HG03378 (cell line): ENCODE data around the gene ADGRL2.

Experiments
- ATAC-seq: cut with Tn5 transposase; IDR thresholded peaks from one replicate; pipeline ENCODE4 v1.9.1; 2021; ENCODE audit warnings: mild to moderate bottlenecking, moderate library complexity; ENCODE audit not compliant: unreplicated experiment

Gene ADGRL2

DNA sequence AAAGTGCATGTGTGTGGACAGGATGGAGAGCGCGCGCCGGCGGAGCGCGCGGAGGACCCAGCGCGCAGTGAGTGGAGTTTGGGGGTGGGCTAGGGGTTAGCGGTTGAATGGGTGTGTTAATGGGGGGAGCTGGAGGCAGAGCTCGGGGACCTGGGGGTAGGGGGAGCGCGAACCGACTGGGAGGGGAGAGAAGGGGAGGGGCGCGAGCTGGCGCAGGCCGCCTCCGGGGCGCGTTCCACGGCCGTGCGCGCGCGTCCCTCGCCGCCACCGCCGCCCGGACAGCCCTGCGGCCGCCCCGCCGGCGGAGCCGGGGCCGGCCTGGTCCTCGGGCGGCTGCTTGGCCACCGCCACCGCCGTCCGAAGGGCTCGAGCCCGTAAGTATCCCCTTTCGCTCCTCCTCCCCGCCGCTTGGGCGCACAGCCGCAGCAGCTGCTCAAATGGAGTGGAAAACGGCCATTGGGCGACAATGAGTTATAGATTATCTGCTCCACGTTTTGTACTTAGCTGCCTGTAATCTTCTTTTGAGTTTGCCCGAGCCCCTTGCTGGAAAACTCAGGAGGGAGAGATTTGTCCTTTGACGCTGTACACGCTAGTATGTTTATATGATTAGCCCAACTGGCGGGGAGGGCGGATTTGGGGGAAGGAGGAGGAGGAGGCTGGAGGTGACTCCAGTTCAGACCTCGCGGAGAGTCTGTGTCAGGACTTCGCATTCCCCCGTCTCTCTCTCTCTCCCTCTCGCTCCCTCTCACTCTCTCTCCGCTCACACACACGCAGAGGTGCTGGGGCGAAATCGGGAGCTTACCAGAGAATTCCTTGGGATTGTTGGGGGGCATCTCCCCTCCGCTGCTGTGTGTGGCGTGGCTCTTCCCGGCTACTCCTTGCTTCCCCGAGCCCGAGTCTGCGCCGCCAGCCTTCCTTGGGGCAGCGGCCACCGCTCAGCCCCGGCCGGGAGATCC, at the start of gene ADGRL2:
Gene ADGRL2 (plus strand): TSS at position 240 of the 956 bp plus-strand sequence. CDS start 36,051 bp downstream, outside the sequence.
- no peak for ATAC-seq

GRCh38 chr1:81752840-81753239, 47.9 kb upstream of the ADGRL2 start:
- no peak for ATAC-seq

DNA sequence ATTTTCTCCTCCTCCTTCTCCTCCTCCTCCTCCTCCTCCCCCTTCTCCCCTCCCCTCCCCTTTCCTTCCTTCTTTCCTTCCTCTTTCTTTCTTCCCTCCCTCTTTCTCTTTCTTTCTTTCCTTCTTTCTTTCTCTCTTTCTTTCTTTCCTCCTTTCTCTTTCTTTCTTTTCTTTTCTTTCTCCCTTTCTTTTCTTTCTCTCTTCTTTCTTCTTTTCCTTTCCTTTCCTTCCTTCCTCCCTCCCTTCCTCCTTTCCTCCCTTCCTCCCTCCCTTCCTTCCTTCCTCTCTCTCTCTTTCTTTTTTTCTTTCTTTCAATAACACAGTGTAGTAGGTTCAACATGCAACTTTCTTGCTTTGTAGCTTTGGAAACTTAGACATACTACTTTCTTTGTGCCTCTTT, 46.3 kb upstream of the ADGRL2 start:
- no peak for ATAC-seq

DNA sequence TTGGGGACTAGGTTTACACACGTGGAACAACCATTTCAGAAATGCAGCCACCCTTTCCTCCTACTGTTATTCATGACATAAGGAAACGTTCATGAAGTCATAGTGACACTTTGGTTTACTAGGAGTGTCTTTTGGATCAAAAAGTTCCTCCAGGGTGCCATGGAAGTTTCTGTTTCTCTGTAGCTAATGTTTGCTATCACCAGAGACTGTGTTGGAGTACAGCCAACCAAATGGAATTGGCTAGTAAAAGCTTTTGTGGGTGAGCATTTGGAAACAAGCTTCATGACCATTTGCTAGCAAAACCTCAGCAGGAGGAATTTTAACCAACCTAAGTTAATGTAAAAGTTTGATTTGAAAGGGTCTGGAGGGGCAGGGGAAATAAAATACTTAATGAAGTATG, 43.9 kb upstream of the ADGRL2 start:
- no peak for ATAC-seq

GRCh38 chr1:81757398-81758020, 43.2 kb upstream of the ADGRL2 start:
- ATAC-seq = no peak

DNA sequence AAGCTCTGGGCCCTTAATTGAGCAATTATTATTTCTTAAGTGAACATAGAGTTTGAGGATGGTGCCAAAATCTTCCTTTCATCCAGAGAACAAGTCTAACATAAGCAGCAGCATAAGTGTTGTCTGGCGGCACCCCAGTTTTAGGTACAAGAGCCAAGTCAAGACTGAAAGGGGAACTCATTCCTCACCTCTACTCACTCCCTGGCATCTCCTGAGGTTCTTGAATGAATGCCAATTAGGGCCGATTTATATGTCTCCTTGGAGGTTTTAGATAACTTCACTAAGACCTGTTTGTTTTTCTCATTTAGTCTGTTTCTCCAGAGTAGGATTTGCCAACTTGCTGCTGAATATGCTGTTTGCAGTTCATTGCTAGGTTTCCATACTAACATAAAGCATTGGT, 42.6 kb upstream of the ADGRL2 start:
- ATAC-seq = no peak

DNA sequence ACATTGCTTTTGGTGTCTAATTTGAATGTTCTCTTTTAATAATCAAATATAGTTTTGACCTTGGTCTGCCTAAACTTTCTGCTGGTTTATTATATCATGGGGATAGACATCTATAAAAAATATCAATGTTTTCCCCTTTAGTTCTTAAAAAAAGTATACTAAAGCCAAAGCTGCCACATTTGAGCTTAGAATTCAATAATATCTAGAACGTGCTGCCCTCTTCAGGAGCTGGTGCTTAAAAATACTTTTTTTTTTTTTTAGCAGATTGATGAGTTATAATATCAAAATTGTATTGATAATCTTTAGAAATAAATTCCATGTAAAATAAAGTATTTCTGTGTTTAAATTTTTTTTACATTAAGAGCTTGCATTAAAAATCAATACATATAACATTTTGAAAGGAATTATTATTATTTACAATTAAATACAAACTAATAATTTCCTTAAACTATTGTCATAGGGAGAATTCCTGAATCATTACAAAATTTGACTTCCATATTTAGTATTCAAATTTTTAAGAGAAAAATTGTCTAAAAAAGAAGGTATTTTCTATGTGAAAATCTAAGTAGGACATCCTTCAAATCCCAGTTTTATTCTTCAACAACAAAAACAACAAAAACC, 40.1 kb upstream of the ADGRL2 start:
- ATAC-seq = no peak

- ATAC-seq = no peak
Observed at GRCh38 chr1:81775510-81775909, 25.2 kb upstream of the ADGRL2 start.

GRCh38 chr1:81780705-81781454, 19.9 kb upstream of the ADGRL2 start:
- no peak for ATAC-seq

- ATAC-seq = no peak
Observed at GRCh38 chr1:81781749-81782148, 19.0 kb upstream of the ADGRL2 start.

DNA sequence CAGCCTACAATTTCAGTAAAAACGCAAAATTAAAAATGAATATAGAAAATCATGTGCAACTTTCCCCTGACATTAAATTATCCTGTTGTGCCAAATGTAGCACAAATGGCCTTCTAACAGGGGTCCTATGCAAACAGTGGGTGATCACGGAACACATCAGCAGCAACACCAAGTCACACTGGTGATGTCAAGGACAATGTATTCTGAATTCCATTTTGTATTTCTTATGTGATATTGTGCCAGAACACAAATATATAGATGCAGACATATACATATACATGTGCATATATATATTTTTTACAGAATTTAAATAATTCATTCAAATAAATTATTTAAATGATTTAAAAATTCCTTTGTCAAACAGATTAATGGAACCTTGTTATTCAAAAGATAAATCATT, 8.6 kb upstream of the ADGRL2 start:
- no peak for ATAC-seq

- no peak for ATAC-seq
Observed at GRCh38 chr1:81797701-81798100, 3.0 kb upstream of the ADGRL2 start.

DNA sequence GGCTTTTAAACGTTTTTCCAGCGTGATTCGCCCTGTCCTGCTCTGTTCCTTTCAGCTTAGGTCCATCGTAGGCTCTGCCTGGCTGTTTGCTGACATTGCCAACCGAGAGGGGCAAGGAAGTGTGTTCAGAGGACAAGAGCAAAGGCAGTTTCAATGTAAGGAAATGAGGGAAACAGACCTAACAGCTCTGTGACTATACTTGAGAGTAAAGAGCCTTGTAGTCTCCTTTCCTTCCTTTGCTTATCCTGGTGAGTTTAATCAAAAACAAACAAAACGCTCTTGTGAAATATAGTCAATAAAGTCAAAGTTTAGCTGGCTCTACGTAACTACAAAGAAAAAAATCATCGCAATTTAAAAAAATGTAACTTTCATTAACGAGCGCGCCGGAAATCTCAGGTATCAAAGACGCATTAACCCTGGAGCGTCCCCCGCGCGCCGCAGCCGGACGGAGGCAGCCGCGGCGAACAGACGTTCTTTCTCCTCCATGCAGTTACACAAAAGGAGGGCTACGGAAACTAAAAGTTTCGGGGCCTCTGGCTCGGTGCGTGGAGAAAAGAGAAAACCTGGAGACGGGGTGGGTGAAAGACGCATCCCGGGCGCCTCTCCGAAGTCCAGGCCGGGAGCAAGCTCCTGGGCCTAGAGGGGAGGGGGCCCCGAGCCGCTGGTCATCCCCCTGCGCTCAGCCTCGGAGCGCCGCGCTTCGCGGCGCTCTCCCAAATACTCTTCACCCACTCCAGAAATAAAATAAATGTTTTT, 617 bp upstream of the ADGRL2 start:
- no peak for ATAC-seq

- ATAC-seq = no peak
Observed at GRCh38 chr1:81801651-81802456, 1.1 kb downstream of the ADGRL2 start.

DNA sequence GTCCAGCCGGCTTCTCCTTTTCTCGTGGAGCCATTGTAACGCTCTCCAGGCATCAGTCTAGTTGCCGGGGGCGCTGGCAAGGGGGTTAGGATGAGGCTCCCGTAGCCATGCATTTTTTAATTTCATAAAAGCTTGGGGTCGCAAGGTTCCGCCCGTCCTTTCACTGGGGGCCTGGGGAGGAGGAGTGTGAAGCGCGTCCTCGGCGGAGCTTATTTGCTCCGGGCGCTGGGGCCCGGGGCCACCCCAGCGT, 1.6 kb downstream of the ADGRL2 start:
- no peak for ATAC-seq

GRCh38 chr1:81802707-81803430, 2.1 kb downstream of the ADGRL2 start:
- ATAC-seq = no peak

DNA sequence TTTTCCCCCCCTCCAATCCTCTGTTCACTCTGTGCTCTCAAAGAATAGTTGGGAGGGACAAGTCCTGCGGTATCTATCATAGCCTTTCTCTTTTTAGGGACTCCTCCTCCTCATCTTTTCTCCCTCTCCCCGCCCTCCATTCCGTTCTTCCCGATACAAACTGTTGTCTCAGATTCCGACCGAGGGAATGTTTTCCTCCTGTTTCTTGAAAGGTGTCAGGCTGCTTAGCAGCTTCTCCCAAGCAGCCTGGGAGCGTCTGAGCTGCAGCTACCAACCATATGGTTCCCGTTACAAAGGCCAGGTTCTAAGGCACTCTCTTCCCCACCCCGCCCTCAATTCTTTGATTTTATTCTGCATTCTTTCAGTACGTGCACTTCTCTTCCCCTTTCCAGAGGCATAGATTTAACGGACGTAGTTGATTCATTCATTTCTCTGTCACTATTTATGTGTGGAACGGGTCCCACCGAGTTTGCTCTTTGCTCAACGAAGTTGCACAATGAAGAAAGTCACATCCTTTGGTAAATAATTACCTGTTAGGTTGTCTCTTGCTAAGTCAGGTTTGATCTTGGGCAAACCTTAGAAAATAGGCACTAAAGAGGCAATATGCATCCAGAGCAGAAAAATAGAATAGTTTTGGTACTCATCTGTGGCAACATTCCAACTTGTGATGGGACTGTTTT, 2.8 kb downstream of the ADGRL2 start:
- ATAC-seq = no peak

GRCh38 chr1:81804312-81804711, 3.6 kb downstream of the ADGRL2 start:
- no peak for ATAC-seq
